GM12878 (cell line): ENCODE data around the gene RTF2.

Experiments
- BCLAF1 ChIP-seq: fragments of 450-650 bp; IDR thresholded peaks from 2 replicates; pipeline ENCODE4 v1.6.1; 2017; ENCODE audit warnings: antibody characterized with exemption, mild to moderate bottlenecking, moderate library complexity
- CEBPZ ChIP-seq: fragments of 150-350 bp; IDR thresholded peaks from 2 replicates; pipeline ENCODE4 v1.6.1; 2016; ENCODE audit warnings: low read depth, low read length
- CTCF ChIP-seq, 3 experiments: IDR thresholded peaks in 2 of 3; conservative IDR thresholded peaks in 1 of 3; 2 replicates each; pipeline ENCODE4 v1.5.1; 2011; ENCODE audit warnings: low read depth in 3 of 3, low read length in 3 of 3, mild to moderate bottlenecking in 3 of 3, control low read depth in 2 of 3, moderate library complexity in 2 of 3, inconsistent platforms in 1 of 3, mixed read lengths in 1 of 3; ENCODE audit not compliant: control insufficient read depth in 2 of 3, insufficient read depth in 1 of 3; ENCODE audit errors: extremely low read depth in 1 of 3
- NFYB ChIP-seq: IDR thresholded peaks from 2 replicates; pipeline ENCODE4 v1.6.1; 2011; ENCODE audit warnings: low read depth, mild to moderate bottlenecking, low read length, improper control_type of control experiment, moderate library complexity; ENCODE audit not compliant: insufficient read depth
- POLR2A ChIP-seq: IDR thresholded peaks from 2 replicates; pipeline ENCODE4 v1.6.1; 2011; ENCODE audit warnings: low read depth, mild to moderate bottlenecking, low read length
- POLR2AphosphoS5 ChIP-seq: IDR thresholded peaks from 2 replicates; pipeline ENCODE4 v1.6.1; 2011; ENCODE audit warnings: mild to moderate bottlenecking, low read length, inconsistent platforms
- RAD21 ChIP-seq: IDR thresholded peaks from 2 replicates; pipeline ENCODE4 v1.6.1; 2011; ENCODE audit warnings: mild to moderate bottlenecking, low read depth, low read length, moderate library complexity; ENCODE audit not compliant: insufficient read depth
- SMAD1 ChIP-seq: fragments of 450-650 bp; IDR thresholded peaks from 2 replicates; pipeline ENCODE4 v1.6.1; 2018; ENCODE audit warnings: mild to moderate bottlenecking, low read depth; ENCODE audit not compliant: partially characterized antibody
- SMARCA5 ChIP-seq: fragments of 450-650 bp; IDR thresholded peaks from 2 replicates; pipeline ENCODE4 v1.6.1; 2017; ENCODE audit warnings: mild to moderate bottlenecking
- TAF1 ChIP-seq: IDR thresholded peaks from 2 replicates; pipeline ENCODE4 v1.6.1; 2011; ENCODE audit warnings: mild to moderate bottlenecking, low read depth, low read length, borderline replicate concordance

GRCh38 chr20:56460459-56460858 lies 8.0 kb upstream of the RTF2 start:
- TF ChIP-seq POLR2A (no peak), POLR2AphosphoS5 (no peak), SMARCA5 (no peak), CEBPZ (no peak), SMAD1 (no peak), BCLAF1 (no peak), TAF1 (no peak), CTCF (IDR thresholded peaks at IDR 0.05 in 2 of 3, conservative IDR thresholded peaks at IDR 0.05 in 1 of 3; ENCODE audit: control insufficient read depth in 2 of 3, extremely low read depth in 1 of 3, insufficient read depth in 1 of 3, low read depth in 3 of 3, low read length in 3 of 3) (no peak), NFYB (no peak), RAD21 (no peak)
